ENCODE results near the gene CCDC178.

DNA sequence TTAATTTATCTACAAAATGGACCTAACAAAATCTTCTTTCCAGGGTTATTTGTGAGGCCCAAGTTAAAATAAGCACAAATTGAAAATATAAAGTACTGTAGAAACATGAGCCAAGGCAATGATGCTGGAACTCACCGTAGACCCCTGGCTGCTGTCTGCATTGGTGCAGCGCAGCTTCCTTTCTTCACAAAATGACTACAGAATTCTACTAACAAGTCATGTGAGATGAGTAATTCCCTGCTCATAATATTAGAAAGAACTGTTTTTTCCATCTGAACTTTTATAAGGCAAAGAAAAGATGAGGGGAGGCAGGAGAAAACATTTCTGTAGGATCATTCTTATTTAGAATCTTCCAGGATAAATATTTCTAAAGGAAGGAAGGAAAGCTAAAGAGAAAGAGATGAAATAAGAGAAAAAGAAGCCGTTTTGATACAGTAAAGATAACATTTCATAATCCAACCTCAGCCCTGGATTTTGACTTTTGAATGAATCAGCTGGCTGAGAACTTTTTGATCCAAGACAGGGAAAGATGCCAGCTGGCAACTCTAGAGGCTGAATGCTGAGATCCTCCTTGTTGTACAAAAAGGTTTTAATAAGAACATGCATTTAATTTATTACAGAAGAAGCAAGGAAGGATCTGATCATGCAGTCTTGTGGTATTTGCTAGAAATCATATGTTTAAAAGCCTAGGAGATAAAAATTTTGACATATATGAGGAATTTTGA is 483.8 kb downstream of the CCDC178 start:
- TF ChIP-seq, protein P1, sequence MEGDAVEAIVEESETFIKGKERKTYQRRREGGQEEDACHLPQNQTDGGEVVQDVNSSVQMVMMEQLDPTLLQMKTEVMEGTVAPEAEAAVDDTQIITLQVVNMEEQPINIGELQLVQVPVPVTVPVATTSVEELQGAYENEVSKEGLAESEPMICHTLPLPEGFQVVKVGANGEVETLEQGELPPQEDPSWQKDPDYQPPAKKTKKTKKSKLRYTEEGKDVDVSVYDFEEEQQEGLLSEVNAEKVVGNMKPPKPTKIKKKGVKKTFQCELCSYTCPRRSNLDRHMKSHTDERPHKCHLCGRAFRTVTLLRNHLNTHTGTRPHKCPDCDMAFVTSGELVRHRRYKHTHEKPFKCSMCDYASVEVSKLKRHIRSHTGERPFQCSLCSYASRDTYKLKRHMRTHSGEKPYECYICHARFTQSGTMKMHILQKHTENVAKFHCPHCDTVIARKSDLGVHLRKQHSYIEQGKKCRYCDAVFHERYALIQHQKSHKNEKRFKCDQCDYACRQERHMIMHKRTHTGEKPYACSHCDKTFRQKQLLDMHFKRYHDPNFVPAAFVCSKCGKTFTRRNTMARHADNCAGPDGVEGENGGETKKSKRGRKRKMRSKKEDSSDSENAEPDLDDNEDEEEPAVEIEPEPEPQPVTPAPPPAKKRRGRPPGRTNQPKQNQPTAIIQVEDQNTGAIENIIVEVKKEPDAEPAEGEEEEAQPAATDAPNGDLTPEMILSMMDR (IDR thresholded peaks at IDR 0.05) = no peak
- TF ChIP-seq POLR2AphosphoS5 (IDR thresholded peaks at IDR 0.05) = no peak

Data from prostate gland (tissue), 2 donors.